ENCODE data around the gene DGCR8.

The DGCR8 gene

DNA sequence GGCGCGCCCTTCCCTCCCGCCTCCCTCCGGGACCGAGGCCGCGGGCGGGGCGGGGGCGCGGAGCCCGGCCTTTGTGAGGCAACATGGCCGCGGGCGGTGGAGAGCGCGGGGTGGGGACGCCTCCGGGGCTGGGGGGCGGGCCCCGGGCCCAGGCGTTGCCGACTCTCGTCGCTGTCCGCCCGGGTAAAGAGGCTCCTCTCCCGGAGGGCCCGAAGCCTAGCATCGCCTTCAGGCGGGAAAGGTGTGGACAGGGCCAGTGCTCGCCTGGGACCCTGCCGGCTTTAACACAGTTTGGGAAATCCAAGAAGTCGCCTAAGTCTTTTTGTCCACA lies 369 bp downstream of the DGCR8 start:
- DNase-seq (ENCODE audit: extremely low read depth, insufficient read length) = peak; percentile 81
- Histone ChIP-seq H3K4me3 (replicated peaks; ENCODE audit: low read depth, low read length) (peak overlapping the region; percentile 94), H3K36me3 (ENCODE audit: control insufficient read depth, insufficient read depth, low read length) (peaks cover 1% of the 10 kb centered on the region; the same call in 1 of the 2 replicates), H3K27me3 (replicated peaks; ENCODE audit: control insufficient read depth, insufficient read depth, low read length) (no peaks in the 10 kb centered on the region)
- TF ChIP-seq, protein P1, sequence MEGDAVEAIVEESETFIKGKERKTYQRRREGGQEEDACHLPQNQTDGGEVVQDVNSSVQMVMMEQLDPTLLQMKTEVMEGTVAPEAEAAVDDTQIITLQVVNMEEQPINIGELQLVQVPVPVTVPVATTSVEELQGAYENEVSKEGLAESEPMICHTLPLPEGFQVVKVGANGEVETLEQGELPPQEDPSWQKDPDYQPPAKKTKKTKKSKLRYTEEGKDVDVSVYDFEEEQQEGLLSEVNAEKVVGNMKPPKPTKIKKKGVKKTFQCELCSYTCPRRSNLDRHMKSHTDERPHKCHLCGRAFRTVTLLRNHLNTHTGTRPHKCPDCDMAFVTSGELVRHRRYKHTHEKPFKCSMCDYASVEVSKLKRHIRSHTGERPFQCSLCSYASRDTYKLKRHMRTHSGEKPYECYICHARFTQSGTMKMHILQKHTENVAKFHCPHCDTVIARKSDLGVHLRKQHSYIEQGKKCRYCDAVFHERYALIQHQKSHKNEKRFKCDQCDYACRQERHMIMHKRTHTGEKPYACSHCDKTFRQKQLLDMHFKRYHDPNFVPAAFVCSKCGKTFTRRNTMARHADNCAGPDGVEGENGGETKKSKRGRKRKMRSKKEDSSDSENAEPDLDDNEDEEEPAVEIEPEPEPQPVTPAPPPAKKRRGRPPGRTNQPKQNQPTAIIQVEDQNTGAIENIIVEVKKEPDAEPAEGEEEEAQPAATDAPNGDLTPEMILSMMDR (IDR thresholded peaks at IDR 0.05; ENCODE audit: insufficient read depth, low read length, poor library complexity, severe bottlenecking) = no peak

DNA sequence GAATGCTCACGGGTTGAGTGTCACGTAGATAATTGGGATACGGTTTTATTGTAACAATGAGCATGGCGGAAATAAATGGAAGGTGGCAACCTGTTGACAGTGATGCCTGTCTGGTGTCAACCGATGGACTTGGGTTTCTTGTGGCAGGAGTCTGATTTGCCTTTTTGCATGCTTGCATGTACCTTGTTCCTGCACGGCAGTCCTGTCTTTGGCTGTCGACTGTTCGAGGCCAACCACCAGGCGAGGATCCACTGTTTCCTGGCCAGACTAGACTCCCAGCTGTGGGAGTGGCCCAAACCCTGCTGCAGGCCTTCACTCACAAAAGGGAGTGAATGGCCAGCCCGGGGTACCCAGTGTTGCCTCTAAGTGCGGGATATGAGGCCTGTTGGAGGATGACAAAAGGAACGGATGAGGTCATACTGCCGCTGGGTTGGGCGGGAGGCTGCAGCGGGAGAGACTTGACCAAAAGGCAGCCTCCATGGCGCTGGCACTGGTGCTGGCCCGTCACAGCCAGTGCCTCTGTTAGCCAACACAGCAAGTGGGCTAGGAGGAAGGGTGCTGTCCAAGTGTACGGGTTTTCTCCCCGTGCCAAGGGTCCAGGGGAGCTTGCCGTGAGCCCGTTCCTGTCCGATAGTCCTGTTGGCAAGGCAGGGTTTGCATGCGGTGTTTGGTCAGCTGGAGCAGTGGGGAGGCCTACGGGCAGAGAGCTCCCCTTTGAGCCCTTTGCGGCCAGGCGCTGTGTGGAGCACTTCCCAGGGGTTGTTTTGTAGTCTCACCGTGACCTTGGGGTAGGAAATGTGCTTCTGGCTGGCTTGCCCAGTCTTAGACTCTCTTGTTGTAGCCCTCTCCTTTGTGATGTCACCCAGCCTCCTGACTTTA lies 974 bp downstream of the DGCR8 start:
- Histone ChIP-seq H3K4me3 (replicated peaks; ENCODE audit: low read depth, low read length) (peak overlapping the region; percentile 94), H3K27me3 (replicated peaks; ENCODE audit: control insufficient read depth, insufficient read depth, low read length) (no peaks in the 10 kb centered on the region), H3K36me3 (ENCODE audit: control insufficient read depth, insufficient read depth, low read length) (peaks cover 1% of the 10 kb centered on the region; the same call in 1 of the 2 replicates)
- DNase-seq (ENCODE audit: extremely low read depth, insufficient read length) = peak; percentile 26
- TF ChIP-seq, protein P1 (IDR thresholded peaks at IDR 0.05; ENCODE audit: insufficient read depth, low read length, poor library complexity, severe bottlenecking) = no peak

DNA sequence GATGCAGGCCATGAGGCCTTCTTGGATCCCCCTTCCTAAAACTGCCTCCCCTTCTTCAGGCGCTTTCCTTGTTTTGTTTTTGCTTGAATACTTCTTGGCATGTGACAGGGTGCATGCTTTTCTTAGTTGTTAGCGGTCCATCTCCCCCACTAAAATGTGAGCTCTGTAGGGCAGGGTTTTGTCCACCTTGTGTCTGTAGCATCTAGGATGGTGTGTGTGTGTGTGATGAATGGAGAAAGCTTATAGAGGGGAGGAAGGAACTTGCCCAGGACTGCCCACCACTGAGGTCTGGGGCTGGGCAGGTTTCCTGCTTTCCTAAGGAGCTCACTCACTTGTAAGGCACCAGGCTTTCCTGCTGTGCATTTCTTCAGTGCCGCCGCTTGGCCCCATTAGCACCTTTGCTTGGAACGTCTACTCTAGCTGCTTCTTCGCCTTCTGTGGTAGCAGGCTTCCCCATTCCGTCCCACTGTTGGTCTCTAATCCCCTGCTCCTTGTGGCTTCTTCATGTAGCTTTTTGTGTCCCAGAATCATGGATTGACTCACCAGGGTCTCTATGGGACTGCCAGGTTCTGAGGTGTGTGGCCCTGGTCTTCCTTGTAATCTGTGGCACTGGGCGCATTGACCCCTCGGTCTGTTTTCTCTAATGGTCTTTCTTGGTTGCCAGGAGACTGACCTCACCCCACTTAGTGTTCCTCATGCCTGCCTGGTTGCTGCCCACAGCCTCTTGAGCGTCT lies 3.3 kb downstream of the DGCR8 start:
- Histone ChIP-seq H3K27me3 (replicated peaks; ENCODE audit: control insufficient read depth, insufficient read depth, low read length) (no peaks in the 10 kb centered on the region), H3K4me3 (replicated peaks; ENCODE audit: low read depth, low read length) (no peak overlapping the region), H3K36me3 (ENCODE audit: control insufficient read depth, insufficient read depth, low read length) (peaks cover 18% of the 10 kb centered on the region)
- TF ChIP-seq, protein P1 (IDR thresholded peaks at IDR 0.05; ENCODE audit: insufficient read depth, low read length, poor library complexity, severe bottlenecking) = no peak
- DNase-seq (ENCODE audit: extremely low read depth, insufficient read length) = no peak

DNA sequence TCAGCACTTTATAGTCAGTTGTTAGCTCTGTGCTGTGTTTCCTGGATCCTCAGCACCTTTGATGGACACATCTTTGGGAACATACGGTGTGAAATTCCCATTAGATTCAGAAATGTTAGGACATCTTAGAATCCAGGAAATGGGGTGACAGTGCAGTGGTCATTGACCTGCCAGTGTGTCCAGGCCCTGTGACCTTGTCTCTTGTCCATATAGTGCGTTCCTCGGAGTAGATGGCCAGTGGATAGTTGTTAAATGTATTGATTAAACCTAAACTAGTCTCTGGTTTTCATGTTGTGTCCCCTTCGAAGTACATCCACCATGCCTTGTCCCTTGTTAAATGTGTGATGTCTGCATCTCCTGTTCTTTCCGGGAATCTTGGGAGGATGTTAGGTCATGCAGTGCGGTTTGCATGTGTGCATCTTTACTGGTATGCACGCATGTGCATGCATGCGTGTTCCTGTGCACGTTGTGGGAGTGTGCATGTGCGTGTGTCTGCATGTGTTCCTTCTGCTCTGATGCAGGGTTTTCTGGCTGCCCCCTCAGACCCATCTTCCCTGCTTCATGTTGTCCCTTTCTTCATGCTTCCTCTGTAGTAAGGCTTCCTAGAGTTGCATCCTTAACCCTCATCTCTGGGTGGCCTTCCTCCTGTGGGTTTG lies 4.0 kb downstream of the DGCR8 start:
- TF ChIP-seq, protein P1 (IDR thresholded peaks at IDR 0.05; ENCODE audit: insufficient read depth, low read length, poor library complexity, severe bottlenecking) = no peak
- H3K36me3 ChIP-seq (ENCODE audit: control insufficient read depth, insufficient read depth, low read length) = peaks cover 20% of the 10 kb centered on the region
- no peak for DNase-seq (ENCODE audit: extremely low read depth, insufficient read length)
- no peaks in the 10 kb centered on the region for H3K27me3 ChIP-seq (replicated peaks; ENCODE audit: control insufficient read depth, insufficient read depth, low read length)
- H3K4me3 ChIP-seq (replicated peaks; ENCODE audit: low read depth, low read length) = no peak overlapping the region

DNA sequence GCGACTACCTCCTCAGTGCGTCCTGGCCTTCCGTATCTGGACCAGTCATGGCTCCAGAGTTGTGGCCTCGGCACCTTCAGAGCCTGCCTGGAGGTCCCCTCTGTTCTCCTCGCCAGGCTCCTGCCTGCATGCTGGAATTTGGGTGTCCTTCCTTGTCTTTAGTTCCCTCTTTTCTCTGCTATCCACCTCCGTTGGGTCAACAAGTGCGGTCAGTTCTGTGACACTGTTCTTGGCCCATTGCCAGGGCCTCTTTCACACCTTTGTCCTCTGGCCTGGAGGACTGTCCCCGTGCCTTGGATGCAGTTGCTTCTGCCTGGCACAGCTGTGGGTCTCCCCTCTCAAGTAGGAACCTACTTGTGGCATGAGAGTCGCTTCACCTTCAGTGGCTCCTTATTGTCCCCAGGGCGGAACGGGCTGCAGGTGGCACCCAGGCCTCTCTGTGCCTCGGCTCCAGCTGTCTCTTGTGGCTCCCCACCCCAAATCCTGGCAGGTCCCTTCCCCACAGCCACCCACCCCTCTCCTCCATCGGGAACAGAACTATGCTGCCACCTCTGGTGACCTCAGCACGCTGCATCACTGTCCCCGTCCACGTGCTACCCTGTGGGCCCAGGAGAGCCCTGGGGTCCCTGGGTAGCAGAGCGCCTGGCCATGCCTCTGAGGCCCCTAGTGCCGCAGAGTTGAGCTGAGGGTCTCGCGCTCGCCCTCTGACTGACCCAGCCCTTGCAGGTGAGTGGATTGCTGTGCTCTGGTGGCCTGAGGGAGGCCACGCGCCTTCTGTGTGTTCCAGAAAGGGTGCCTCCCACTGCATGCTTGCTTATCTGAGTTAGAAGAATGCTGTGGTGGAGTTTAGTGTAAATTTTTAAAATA lies 4.7 kb downstream of the DGCR8 start:
- H3K4me3 ChIP-seq (replicated peaks; ENCODE audit: low read depth, low read length) = no peak overlapping the region
- no peak for DNase-seq (ENCODE audit: extremely low read depth, insufficient read length)

More for the DNA sequence above, 4.7 kb downstream of the DGCR8 start:
- peaks cover 25% of the 10 kb centered on the region for H3K36me3 ChIP-seq (ENCODE audit: control insufficient read depth, insufficient read depth, low read length)
- TF ChIP-seq, protein P1 (IDR thresholded peaks at IDR 0.05; ENCODE audit: insufficient read depth, low read length, poor library complexity, severe bottlenecking) = peak; percentile 50
- H3K27me3 ChIP-seq (replicated peaks; ENCODE audit: control insufficient read depth, insufficient read depth, low read length) = no peaks in the 10 kb centered on the region
